ENCODE results near the gene DGKI.

The DGKI gene

GRCh38 chr7:137474540-137475026 lies 372.2 kb downstream of the DGKI start:
- DNase-seq (ENCODE audit: extremely low spot score), result no peak
- TF ChIP-seq FOXA1 (IDR thresholded peaks at IDR 0.05), result no peak
- no peak for TF ChIP-seq NFRKB (IDR thresholded peaks at IDR 0.05)
- TF ChIP-seq FOXM1 (IDR thresholded peaks at IDR 0.05; ENCODE audit: borderline replicate concordance), result no peak
- no peak for TF ChIP-seq ELF4 (IDR thresholded peaks at IDR 0.05)
- no peak for TF ChIP-seq SP1 (IDR thresholded peaks at IDR 0.05)
- TF ChIP-seq SUZ12 (IDR thresholded peaks at IDR 0.05), result no peak
- no peak for TF ChIP-seq L3MBTL2 (conservative IDR thresholded peaks at IDR 0.05)
- no peak for TF ChIP-seq CTBP1 (IDR thresholded peaks at IDR 0.05; ENCODE audit: borderline replicate concordance)
- no peak for TF ChIP-seq HDGF (IDR thresholded peaks at IDR 0.05; ENCODE audit: borderline replicate concordance)
- no peak for TF ChIP-seq ZNF384 (IDR thresholded peaks at IDR 0.05)
- TF ChIP-seq, protein P1, sequence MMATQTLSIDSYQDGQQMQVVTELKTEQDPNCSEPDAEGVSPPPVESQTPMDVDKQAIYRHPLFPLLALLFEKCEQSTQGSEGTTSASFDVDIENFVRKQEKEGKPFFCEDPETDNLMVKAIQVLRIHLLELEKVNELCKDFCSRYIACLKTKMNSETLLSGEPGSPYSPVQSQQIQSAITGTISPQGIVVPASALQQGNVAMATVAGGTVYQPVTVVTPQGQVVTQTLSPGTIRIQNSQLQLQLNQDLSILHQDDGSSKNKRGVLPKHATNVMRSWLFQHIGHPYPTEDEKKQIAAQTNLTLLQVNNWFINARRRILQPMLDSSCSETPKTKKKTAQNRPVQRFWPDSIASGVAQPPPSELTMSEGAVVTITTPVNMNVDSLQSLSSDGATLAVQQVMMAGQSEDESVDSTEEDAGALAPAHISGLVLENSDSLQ (IDR thresholded peaks at IDR 0.05), result no peak
- TF ChIP-seq BHLHE40 (IDR thresholded peaks at IDR 0.05; ENCODE audit: borderline replicate concordance), result no peak
- no peak for TF ChIP-seq ARNT (IDR thresholded peaks at IDR 0.05)
- no peak for TF ChIP-seq TARDBP (IDR thresholded peaks at IDR 0.05)
- TF ChIP-seq FOXK2 (IDR thresholded peaks at IDR 0.05), result no peak
- TF ChIP-seq LEF1 (IDR thresholded peaks at IDR 0.05; ENCODE audit: borderline replicate concordance), result no peak
- ChIA-PET POLR2A (no interaction called here), CTCF (no interaction called here)

- TF ChIP-seq ARNT (IDR thresholded peaks at IDR 0.05) (no peak), BHLHE40 (IDR thresholded peaks at IDR 0.05; ENCODE audit: borderline replicate concordance) (no peak), LEF1 (IDR thresholded peaks at IDR 0.05; ENCODE audit: borderline replicate concordance) (no peak), ELF4 (IDR thresholded peaks at IDR 0.05) (no peak), L3MBTL2 (conservative IDR thresholded peaks at IDR 0.05) (no peak), ZNF384 (IDR thresholded peaks at IDR 0.05) (no peak), HDGF (IDR thresholded peaks at IDR 0.05; ENCODE audit: borderline replicate concordance) (no peak), FOXA1 (IDR thresholded peaks at IDR 0.05) (no peak), SP1 (IDR thresholded peaks at IDR 0.05) (no peak), FOXM1 (IDR thresholded peaks at IDR 0.05; ENCODE audit: borderline replicate concordance) (no peak), CTBP1 (IDR thresholded peaks at IDR 0.05; ENCODE audit: borderline replicate concordance) (no peak), TARDBP (IDR thresholded peaks at IDR 0.05) (no peak), NFRKB (IDR thresholded peaks at IDR 0.05) (no peak), SUZ12 (IDR thresholded peaks at IDR 0.05) (no peak)
- TF ChIP-seq, protein P1 (IDR thresholded peaks at IDR 0.05), result no peak
- DNase-seq (ENCODE audit: extremely low spot score), result no peak
- CTCF ChIA-PET, result no interaction called here
- POLR2A ChIA-PET, result no interaction called here
Measured at GRCh38 chr7:137471128-137471527, 375.6 kb downstream of the DGKI start.

GRCh38 chr7:137469858-137470257 lies 376.9 kb downstream of the DGKI start:
- no peak for DNase-seq (ENCODE audit: extremely low spot score)
- no peak for TF ChIP-seq TARDBP (IDR thresholded peaks at IDR 0.05)
- no peak for TF ChIP-seq ZNF384 (IDR thresholded peaks at IDR 0.05)
- TF ChIP-seq LEF1 (IDR thresholded peaks at IDR 0.05; ENCODE audit: borderline replicate concordance), result no peak
- TF ChIP-seq L3MBTL2 (conservative IDR thresholded peaks at IDR 0.05), result no peak
- no peak for TF ChIP-seq CTBP1 (IDR thresholded peaks at IDR 0.05; ENCODE audit: borderline replicate concordance)
- no peak for TF ChIP-seq FOXK2 (IDR thresholded peaks at IDR 0.05)
- no peak for TF ChIP-seq FOXA1 (IDR thresholded peaks at IDR 0.05)
- no peak for TF ChIP-seq SUZ12 (IDR thresholded peaks at IDR 0.05)
- TF ChIP-seq SP1 (IDR thresholded peaks at IDR 0.05), result no peak
- ChIA-PET CTCF (no interaction called here), POLR2A (no interaction called here)

DNA sequence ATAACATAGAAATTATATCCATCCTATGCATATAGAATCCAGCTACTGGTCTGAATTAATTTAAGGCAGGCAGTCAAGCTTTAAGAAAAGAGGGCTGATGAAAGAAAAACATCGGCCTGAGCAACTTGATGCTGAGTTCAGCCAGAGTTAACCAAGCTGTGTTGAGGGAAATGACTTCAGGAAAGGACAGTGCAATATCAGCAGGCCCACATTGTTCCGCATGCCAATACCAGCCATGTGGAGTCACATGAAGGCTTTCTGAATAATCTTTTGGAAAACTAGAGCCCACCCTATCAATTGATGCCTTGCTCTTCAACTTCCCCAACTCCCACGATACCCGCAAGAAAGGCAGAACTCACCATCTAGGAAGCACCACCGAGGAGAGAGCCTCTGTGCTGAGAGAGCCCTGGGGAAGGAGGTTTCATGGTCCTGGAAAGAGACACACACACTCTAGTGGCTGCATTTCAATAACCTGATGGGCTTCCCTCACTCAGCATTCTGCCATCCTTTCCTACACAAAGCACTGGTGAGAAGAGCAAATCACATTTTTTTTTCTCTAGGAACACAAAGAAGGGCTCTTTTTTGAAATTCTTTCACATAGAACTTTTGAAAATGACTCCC lies 377.5 kb downstream of the DGKI start:
- ChIA-PET CTCF (no interaction called here), POLR2A (no interaction called here)
- no peak for DNase-seq (ENCODE audit: extremely low spot score)
- TF ChIP-seq TARDBP (IDR thresholded peaks at IDR 0.05) (no peak), CTBP1 (IDR thresholded peaks at IDR 0.05; ENCODE audit: borderline replicate concordance) (no peak), ELF4 (IDR thresholded peaks at IDR 0.05) (no peak), FOXA1 (IDR thresholded peaks at IDR 0.05) (no peak), LEF1 (IDR thresholded peaks at IDR 0.05; ENCODE audit: borderline replicate concordance) (no peak), SUZ12 (IDR thresholded peaks at IDR 0.05) (no peak), FOXK2 (IDR thresholded peaks at IDR 0.05) (no peak), BHLHE40 (IDR thresholded peaks at IDR 0.05; ENCODE audit: borderline replicate concordance) (no peak), ZNF384 (IDR thresholded peaks at IDR 0.05) (no peak), FOXM1 (IDR thresholded peaks at IDR 0.05; ENCODE audit: borderline replicate concordance) (no peak), SP1 (IDR thresholded peaks at IDR 0.05) (no peak), HDGF (IDR thresholded peaks at IDR 0.05; ENCODE audit: borderline replicate concordance) (no peak), NFRKB (IDR thresholded peaks at IDR 0.05) (no peak)
- TF ChIP-seq, protein P1 (IDR thresholded peaks at IDR 0.05), result no peak

DNA sequence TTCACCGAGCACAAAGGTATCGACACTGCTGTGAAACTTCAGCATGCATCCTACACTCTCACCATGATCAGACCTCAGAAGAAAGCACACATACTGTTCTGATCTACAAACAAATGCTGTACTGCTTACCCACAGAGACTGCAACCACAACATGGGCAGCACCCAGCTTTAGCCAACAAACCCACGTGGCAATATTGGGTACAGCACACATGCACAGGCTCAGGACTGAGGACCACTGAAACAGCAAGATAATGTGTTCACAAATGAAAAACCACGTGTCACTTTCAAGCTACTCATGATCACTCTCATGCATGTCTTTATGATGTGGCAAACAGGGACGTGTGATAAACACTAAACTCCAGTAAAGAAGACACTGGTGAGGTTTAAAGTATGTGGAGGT lies 383.9 kb downstream of the DGKI start:
- ChIA-PET POLR2A (no interaction called here), CTCF (interaction anchor here (0.6 kb wide), 1 partner anchor 127 kb away, joined by 4 read pairs; no protein-coding TSS in a partner anchor)
- TF ChIP-seq L3MBTL2 (conservative IDR thresholded peaks at IDR 0.05) (no peak), ELF4 (IDR thresholded peaks at IDR 0.05) (no peak), BHLHE40 (IDR thresholded peaks at IDR 0.05; ENCODE audit: borderline replicate concordance) (no peak), ARNT (IDR thresholded peaks at IDR 0.05) (no peak), FOXM1 (IDR thresholded peaks at IDR 0.05; ENCODE audit: borderline replicate concordance) (no peak)
- no peak for DNase-seq (ENCODE audit: extremely low spot score)
